GM21526 (cell line): ENCODE data around the gene MMEL1.

ENCODE experiments used
- ATAC-seq: cut with Tn5 transposase; IDR thresholded peaks from one replicate; pipeline ENCODE4 v1.9.1; 2021; ENCODE audit warnings: moderate library complexity; ENCODE audit not compliant: unreplicated experiment, low FRiP score

Gene MMEL1

DNA sequence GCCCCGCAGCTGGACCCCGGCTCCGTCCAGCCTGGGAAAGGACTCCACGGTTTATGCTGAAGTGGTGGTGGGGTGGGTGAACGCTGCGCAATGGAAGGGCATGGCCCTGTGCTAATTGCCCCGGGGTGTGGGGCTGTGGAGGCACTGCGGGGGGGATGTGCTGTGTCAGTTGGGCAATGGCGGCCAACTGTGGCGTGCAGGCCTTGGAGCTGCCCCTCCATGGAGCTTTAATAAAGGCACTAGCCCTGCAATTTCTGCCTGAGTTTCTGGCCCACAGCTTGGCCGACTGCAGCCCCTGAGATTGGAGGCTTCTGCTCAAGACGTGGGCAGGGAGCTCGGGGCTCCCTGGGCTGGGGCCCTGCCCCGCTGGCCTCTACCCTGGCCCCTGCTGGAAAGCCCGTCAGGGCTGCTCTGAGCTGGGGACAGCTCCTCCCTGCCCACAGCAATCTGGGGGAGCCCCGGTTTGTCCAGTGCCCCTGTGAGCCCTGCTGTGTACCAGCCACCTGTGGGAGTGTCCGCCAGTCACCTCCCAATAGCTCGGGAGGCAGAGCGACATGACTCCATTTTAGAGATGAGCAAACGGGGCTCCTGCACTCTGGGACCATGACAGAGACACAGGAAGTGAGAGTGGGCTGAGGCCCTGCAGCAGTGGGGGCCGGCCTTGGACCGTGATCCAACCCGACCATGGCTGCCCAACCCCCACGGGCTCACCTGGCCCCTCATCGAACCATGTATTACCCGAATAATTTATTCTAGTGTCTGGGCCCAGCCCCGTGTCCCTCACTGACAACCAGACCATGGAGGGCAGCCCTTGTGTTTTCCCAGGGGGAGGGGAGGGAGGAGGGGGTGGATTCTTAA lies 85.4 kb downstream of the MMEL1 start:
- no peak for ATAC-seq

GRCh38 chr1:2546515-2547209 lies 86.2 kb downstream of the MMEL1 start:
- peak; percentile 22 for ATAC-seq

GRCh38 chr1:2545754-2546514 lies 86.9 kb downstream of the MMEL1 start:
- ATAC-seq, result peak; percentile 32

- no peak for ATAC-seq
Observed at GRCh38 chr1:2544875-2545640, 87.8 kb downstream of the MMEL1 start.

DNA sequence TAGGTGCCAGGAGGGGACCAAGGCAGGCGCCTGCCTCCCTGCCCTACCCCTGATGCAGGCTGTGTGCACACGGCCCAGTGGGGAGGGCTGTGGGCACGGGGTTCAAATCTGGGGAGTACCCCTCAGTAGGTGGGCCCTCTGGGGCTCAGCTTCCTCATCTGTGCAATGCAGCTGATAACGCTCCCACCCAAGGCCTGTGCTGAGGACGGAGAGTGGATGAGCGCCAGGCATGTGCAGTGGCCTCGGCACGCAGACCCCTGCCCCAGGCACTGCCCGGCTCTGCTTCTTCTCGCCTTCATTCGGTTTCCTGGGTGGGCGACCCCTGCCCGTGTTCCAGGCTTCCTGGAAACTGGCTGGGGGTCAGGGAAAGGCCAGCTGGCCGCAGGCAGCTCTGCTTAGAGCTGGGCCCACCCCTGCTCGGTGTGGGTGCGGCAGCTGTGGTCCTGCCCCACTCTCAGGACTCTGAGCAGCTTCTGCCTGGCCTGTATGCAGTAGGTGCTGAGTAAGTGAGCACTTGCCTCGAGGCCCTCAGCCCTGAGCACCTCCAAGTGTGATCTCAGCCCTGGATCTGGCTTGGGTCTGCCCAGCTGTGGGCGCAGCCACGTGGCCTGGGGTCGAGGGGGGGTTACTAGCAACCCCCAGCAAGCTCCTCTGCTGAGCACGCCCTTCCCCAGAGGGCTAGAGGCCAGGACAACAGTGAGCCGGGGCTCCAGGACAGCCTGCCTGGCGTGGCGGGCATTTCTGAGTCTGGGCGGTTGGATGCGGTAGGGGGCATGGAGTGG lies 88.5 kb downstream of the MMEL1 start:
- no peak for ATAC-seq

DNA sequence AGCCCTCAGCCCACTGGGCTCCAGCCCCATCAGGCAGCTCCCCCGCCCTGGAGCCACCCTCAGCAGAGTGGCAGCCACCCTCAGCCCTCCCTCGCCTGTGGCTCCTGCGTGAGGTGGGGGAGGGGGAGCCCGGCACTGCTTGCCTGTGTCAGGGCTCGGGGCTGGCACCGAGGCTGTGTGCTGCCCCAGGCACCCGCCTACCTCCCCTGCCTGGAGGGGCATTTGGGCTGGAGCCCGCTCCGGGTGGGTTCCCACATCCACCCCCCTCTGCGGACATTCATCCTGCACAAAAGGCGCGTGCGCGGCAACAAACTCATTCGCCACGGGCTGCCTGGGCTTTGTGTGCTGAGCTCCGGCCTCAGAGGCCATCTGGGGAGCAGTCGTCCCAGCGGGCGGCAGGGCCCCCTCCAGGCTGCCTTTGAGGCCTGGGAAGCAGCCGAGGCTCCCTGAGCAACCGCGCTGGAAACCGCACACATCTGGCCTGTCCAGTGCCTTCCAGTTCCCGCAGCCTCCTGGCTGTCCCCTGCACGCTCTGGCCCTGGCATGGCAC lies 89.2 kb downstream of the MMEL1 start:
- ATAC-seq, result no peak

DNA sequence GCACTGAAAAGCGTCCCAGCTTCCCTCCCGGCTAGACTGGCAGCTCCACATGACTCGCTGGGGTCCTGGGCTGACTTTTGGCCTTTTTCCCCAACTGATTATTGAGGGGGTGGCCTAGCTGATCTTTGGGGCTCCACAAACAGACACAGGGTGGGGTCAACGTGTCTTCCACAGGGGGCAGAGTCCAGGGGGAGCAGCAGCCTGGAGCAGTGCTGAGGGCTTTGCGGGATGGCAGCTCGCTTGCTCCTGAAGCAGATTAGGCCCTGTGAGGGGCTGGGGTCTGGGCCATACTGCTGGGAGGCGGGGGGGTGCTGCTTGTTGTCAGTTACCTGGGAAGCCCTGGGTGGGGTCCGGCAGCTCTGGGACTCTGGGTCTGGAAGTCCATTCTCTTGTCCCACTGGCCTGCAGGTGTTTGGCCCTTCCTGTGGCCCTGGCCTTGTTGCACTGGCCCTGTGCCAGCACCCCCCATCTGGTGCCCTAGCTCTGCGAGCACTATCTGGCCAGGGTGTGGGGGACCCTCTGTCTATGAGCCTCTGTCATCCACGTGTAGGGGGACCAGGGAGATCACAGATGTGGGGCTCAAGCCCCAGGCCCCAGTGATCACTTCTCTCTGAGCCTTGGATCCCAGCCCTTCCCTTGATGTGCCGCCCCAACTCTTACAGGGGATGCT lies 90.4 kb downstream of the MMEL1 start:
- no peak for ATAC-seq

- no peak for ATAC-seq
Observed at GRCh38 chr1:2541619-2542245, 91.1 kb downstream of the MMEL1 start.

- no peak for ATAC-seq
Observed at GRCh38 chr1:2540816-2541492, 91.9 kb downstream of the MMEL1 start.
